NCI-H1048 (cell line): ENCODE data around the gene GPRC6A.
"Not testable (repeated sequence)": the region's sequence is repeated elsewhere in the genome, so short reads cannot be mapped to it uniquely, and the experiment has no call there.

Experiments used
- DNase-seq: peaks from one replicate; lab custom pipeline; 2025; lab: John Stamatoyannopoulos, UW

The GPRC6A gene, protein sequence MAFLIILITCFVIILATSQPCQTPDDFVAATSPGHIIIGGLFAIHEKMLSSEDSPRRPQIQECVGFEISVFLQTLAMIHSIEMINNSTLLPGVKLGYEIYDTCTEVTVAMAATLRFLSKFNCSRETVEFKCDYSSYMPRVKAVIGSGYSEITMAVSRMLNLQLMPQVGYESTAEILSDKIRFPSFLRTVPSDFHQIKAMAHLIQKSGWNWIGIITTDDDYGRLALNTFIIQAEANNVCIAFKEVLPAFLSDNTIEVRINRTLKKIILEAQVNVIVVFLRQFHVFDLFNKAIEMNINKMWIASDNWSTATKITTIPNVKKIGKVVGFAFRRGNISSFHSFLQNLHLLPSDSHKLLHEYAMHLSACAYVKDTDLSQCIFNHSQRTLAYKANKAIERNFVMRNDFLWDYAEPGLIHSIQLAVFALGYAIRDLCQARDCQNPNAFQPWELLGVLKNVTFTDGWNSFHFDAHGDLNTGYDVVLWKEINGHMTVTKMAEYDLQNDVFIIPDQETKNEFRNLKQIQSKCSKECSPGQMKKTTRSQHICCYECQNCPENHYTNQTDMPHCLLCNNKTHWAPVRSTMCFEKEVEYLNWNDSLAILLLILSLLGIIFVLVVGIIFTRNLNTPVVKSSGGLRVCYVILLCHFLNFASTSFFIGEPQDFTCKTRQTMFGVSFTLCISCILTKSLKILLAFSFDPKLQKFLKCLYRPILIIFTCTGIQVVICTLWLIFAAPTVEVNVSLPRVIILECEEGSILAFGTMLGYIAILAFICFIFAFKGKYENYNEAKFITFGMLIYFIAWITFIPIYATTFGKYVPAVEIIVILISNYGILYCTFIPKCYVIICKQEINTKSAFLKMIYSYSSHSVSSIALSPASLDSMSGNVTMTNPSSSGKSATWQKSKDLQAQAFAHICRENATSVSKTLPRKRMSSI

DNA sequence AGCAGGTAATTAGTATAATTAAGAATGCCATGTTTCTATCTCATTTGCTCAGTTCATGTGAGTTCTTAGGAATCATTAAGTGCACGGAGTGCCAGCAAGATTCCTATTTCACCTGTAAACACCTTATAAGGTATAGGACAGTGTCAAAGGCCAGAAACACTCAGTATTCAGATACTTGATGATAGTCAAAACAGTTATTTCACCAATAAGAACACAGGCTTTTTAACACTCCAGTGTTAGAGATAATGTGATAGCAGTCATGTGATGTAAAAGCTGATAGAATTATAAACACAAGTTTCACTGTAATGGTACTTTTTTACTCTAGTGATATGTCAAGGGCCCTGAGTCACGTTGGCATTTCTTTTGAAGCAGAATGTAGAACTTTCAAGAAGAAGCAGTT is at the start of gene GPRC6A:
GPRC6A (minus strand) TSS at position 101 of the 400 bp plus-strand sequence; CDS start at position 31, 70 bp downstream.
- no peak for DNase-seq

DNA sequence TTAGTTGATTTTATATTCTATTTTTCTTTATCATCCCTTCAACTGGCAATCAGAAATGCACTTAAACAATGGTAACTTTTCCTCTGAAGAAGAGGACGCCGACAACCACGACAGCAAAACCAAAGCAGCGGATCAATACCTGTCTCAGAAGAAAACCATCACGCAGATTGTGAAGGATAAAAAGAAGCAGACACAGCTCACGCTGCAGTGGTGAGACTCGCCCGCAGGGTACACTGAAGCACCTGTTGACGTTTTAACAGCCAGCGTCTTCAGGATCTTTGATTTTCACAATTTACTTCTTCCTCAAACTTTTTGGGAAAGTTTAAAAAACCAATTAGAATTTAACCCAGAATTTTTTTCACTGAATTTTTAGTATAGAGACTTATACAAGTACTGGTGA is 48.9 kb upstream of the GPRC6A start:
- no peak for DNase-seq

DNA sequence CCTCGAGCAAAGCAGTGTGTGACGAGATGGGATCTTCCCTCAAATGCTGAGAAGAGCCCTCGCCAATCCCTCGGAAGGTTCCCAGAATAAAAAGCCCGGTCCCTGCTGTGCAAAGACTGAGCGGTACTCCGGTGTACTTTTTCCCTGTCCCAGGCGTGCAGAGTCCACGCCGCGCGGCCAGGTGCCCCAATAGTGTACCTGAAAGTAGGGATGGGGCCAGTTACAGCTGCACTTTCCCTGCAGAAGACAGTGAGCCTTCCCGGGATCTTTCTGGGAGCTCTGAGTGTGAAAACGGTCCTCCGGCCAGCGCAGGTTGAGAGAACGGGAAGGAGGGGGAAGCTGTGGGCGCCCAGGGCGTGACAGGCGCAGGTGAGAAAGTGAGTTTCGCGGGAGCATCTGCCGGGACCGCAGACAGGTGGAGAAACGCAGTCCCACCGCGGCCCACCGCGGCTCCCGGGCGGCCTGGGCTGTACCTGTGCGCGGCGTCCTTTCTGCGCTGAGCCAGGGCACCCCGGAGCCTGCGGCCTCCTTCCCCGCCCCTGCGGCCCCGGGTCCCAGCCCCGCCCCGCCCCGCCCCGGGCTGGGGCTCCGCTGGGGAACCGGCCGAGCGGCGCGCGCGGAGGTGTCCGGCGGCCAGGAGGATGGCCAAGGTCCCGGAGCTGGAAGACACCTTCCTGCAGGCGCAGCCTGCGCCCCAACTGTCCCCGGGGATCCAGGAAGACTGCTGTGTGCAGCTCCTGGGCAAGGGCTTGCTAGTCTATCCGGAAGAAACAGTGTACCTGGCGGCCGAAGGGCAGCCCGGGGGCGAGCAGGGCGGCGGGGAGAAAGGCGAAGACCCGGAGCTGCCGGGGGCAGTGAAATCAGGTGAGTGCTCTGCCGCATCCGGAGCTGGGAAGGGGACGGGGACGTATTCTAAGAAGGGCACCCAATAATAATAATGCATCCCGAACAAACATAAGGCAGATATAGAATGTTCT is 48.0 kb upstream of the GPRC6A start, which contains the start of gene RFX6:
RFX6 (plus strand) TSS at position 608 of the 977 bp plus-strand sequence; CDS start at position 642, 34 bp downstream.
- no peak for DNase-seq

DNA sequence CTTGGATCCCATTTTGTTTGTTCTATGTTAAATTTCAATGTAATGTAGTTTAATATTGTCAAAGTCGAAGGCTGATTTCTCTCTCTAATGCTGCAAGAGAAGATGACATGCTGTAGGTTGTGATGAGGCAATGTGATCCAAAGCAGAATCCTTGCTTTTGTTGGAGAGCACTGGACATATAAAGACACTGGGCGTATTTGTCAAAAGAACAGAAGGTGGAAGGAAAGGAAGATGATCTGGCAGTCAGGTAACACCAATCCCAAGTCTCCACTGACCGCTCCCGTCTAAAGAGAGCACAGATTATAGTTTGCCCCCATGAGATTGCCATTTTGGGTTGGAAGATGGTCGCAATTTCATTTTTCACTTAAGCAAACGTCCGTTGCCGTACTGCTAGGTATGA is 47.2 kb upstream of the GPRC6A start:
- DNase-seq = no peak

DNA sequence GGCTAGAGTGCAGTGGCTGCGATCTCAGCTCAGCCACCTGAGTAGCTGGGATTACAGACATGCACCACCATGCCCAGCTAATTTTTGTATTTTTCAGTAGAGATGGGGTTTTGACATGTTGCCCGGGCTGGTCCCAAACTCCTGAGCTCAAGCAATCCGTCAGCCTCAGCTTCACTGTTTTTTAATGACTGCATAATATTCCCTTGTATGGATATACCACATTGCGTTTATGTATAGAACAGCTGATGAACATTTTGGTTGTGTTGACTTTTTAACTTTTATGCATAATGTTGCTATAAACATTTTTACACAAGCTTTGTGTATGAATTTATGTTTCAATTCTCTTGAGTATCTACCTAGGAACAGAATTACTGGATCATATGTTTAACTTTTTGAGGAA is 43.9 kb upstream of the GPRC6A start:
- DNase-seq = no peak

DNA sequence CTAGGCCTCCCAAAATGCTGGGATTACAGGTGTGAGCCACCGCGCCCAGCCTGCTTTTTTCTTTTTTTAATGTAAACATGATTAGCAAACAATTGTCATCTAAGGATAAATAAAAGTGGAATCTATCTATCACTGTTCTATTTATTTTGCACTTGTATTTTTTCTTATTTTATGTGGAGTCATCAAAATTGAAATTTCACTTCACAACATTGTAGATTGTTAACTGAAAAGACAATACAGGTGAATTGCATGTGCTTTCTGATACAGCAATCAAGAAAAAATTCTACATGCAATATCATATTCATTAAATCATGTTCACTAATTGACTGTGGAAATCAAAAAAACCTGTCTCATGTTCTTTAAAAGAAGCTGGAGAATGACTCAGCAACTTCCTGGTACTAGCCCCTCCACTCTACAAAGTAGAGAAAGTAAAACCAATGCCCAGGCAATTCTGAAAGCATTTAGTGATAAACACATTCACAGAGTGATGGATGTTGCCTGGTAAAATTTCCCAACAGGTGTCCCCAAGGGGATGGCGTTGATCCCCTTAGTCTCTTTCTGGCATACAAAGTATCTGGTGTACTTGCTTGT is 37.5 kb upstream of the GPRC6A start:
- DNase-seq = no peak

DNA sequence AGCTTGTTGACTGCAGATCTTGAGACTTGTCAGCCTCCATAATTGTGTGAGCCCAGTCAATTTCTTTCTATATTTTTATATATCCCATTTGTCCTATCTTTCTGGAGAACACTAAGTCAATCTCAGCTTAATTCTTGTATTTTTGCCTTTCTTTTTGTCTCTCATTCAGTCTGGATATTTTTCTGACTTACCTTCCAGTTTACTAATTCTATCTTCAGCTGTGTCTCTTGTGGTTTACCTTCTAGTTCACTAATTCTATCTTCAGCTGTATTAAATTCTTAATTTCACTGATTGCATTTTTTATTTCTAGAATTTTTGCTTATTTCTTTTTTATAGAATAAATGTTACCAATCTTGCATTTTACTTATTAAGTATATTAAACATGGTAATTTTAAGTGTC is 30.4 kb upstream of the GPRC6A start:
- no peak for DNase-seq

DNA sequence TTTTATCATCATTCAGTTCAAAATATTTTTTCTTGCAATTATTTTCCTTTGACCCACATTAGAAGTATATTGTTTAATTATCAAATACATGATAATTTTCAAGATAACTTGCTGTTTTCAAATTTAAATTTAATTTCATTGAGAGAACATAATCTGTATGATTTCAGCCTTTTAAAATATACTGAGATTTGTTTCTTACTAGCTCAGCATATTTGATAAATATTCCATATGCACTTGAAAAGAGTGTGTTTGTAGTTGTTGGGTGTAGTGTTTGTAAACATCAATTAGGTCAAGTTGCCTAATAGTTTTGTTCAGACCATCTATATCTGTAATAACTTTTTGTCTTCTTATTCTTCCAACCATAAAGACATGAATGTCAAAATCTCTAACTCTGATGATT is 29.2 kb upstream of the GPRC6A start:
- DNase-seq = no peak

DNA sequence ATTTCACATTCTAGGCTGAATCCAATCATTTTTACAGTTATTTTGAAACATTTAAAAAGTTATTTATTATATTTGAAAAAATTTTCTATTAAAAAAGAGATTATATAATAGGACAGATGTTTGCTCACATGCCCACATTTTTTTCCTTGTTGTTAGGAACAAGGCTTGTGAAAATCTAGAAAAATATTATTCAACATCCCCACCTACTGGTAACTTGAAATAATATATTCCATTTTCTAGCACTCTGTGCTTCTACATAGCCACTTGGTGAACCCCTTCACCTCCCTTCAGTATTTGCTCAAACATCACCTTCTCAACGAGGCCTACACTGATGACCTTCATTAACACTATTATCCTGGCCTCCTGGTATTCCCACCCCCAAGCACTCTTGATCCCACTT is 18.3 kb upstream of the GPRC6A start:
- DNase-seq = no peak

DNA sequence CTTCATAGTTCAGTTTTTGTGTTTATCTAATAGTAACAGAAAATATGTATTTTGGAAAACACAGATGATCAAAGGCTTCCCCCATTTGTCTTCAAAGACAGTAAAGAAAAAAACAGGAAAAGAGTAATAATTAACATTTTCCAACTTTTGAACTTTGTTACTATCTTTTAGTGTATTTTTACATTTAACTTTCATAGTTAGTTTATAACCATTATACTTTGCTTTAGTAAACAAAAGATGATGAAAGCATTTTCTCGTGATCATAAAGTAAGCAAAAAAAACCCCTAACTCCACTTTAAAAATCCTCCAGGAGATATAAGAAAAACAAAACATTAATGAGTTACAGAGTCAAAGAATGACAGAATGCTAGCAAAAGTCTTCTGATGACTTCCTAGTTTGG is 13.6 kb upstream of the GPRC6A start:
- no peak for DNase-seq

DNA sequence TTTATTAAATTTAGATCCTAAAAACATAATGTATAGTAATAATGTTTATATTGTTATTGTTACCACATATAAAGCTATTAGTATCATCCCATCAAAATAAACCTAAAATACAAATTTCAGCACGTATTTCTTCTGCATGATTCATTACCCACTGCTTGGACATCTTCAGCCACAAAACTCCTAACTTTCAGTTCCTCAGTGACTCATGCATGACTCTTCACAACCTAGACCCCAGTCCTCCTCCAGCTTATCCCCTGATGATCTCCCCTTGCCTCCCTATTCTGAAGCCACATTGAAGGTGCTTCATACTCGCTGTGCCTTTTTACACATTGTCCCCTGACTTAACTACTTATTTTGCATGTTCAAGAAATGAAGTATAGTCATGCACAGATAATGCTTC is 11.2 kb upstream of the GPRC6A start:
- no peak for DNase-seq

DNA sequence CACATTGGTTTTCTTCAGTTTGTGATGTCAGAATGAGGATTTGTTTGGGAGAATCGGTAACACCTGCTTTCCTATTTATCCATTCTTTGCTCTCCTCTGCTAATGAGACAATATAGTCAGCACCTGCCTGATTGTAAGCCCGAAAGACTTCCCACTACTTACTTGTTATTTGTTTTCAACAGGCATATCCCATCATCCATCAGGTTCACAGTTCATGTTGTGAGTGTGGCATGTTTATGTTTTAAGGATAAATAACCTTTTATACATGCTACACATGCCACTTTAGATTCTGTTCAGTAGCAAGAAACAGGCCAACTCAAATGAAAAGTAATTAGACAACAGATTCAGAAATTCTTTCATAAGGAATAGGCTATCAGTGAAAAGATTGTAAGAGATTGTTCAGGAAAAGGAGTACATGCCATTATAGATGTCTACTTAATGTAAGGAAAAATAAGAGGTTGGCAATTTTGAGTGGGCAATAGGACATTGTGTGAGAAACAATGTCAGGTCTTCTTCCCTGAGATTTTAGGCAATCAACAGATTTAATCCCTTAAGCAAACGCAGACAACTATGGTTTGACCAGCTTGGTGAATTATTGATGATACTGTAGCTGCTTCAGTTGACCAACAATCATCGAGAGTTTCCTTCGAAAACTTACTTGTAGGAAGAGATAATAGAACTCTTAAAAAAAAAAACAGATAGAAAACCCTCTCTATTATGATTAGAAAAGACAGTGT is 7.9 kb upstream of the GPRC6A start:
- no peak for DNase-seq

DNA sequence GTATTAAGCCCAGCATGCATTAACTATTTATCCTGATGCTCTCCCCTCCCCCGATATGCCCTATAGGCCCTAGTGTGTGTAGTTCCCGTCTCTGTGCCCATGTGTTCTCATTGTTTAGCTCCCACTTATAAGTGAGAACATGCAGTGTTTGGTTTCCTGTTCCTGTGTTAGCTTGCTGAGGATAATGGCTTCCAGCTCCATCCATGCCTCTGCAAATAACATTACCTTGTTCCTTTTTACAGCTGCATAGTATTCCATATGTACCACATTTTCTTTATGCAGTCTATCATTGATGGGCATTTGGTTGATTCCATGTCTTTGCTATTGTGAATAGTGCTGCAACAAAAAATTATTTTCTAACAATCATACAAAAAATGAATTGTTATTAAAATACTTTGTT is 5.6 kb upstream of the GPRC6A start:
- DNase-seq = not testable (repeated sequence)

DNA sequence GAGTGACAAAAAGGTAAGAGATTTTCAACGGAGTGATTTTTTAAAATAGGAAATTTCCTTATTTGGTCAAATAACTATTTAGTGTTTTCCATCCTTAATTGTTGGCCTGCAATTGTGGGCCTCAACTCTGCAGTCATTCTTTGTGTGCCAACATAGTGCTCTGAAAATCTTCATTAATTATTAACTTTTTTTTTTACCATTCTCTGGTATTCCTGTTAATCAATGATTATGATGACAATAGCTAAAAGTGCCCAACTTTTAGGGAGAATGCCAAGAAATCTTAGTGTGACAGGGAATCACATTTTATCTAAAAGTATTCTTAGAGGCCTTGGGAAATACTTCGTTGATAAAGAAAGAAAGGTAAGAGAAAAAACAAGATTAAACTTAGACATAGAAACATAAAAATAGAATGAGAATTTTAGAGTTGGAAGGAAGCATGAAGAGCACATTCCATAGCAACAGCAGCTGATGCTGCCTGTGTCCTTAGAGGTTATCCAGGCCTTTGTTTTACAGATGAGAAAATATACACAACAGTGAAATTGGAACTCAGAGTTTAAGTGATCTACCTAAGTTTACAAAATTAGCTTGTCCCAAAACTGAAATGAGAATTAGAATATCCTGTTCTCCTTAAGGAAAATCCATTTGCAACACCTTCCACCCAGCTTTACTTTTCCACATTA is 1.2 kb downstream of the GPRC6A start:
- no peak for DNase-seq

DNA sequence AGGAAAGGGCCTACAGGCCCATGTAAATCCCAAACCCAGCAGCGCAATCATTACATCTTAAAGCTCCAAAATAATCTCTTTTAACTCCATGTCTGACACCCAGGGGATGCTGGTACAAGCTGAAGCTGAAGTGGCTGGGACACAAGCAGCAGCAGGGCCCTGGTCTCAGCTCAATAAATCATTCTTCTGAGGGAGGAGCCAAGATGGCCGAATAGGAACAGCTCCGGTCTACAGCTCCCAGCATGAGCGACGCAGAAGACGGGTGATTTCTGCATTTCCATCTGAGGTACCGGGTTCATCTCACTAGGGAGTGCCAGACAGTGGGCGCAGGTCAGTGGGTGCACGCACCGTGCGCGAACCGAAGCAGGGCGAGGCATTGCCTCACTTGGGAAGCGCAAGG is 12.5 kb downstream of the GPRC6A start:
- not testable (repeated sequence) for DNase-seq

DNA sequence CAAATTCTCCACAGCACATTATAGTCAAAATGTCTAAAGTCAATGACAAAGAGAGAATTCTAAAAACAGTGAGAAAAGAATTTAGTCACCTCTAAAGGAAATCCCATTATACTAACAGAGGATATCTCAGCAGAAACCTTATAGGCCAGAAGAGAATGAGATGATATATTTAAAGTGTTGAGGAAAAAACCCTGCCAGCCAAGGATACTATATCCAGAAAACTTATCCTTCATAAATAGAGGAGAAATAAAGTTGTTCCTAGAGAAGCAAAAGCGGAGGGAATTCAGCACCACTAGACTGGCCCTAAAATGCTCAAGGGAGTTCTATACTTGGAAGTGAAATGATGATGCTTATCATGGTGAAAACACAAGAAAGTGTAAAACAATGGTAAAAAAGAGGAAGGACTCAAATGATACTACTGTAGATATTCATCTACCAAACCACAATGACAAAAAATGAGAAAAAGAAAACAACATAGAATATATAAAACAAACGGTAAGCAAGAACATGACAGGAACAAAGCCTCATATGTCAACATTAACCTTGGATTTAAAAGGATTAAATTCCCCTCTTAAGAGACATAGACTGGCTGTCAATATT is 16.7 kb downstream of the GPRC6A start:
- no peak for DNase-seq

DNA sequence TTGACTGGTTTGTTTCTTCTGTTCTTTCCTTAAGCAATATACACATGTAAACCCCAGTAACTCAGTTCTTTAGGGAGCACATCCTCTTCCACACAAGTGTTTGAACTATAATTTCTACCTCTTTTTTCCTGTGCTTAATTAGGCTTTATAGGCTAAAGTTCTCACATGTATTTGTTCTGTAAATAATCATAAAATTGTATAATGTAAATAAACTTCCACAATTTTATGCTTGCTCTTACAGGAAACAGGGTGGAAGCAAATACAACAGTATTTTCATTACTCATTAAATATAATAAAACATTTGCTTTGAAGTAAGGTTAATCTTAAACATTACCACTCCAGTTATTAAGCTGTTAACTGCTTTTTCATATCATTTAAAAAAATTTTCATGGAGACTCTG is 26.9 kb downstream of the GPRC6A start:
- DNase-seq = no peak

DNA sequence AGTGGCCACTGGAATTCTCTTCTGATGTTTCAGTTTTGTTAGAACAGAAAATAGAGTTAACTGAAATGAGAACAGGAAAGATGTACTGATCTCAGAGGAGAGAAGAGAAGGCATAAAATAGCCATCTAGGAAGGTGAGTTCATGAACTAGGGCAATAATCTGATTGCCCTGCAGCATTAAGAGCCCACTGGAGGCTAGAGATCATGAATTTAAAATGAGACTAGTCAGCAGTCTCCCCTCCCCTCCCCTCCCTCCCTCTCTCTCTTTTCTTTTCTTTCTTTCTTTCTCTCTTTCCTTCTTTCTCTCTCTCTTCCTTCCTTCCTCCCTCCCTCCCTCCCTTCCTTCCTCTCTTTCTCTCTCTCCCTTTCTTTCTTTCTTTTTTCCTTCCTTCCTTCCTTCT is 28.9 kb downstream of the GPRC6A start:
- no peak for DNase-seq

DNA sequence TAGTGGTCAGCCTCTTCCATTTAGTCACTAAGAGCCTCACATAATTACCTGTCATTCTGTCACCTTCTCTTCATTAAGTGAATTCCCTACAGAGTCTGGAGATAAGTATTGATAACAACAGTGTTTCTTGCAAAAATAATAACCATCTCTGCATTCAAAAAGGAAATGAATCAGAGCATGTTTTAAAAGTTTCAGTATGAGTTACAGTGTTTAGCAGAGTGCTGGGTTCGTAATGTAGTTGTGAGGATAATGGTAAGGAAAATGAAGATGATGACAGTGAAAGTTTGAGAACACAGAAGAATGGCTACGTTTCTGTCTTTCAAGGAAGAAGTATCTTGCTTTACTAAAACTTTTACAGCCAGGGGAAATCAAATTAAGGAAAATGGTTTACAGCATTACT is 31.3 kb downstream of the GPRC6A start:
- DNase-seq = no peak

DNA sequence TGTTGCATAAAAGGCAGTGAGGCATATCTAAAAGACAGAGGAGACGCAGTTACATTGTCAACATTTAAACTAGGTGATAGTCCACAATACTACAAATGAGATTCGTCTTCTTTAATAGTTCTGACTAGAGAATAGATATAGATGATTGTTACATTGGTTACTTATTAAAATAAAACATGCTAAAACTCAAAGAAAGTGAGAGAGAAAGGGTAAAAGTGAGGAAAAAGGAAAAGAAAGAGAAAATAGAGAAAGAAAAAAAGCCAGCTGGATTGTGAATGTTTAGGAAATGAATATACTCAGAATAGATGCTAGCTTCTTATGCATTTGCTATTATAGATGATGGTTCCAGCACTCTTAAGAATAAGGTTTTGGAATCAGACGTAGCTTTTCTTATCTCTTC is 35.7 kb downstream of the GPRC6A start:
- no peak for DNase-seq
